Fibroblast of skin of right quadriceps (primary cell): ENCODE results near the gene BLOC1S1.

Experiments used
- DNase-seq: peaks from one replicate; pipeline ENCODE4 v3.0.0-alpha.2; 2013

BLOC1S1 gene

DNA sequence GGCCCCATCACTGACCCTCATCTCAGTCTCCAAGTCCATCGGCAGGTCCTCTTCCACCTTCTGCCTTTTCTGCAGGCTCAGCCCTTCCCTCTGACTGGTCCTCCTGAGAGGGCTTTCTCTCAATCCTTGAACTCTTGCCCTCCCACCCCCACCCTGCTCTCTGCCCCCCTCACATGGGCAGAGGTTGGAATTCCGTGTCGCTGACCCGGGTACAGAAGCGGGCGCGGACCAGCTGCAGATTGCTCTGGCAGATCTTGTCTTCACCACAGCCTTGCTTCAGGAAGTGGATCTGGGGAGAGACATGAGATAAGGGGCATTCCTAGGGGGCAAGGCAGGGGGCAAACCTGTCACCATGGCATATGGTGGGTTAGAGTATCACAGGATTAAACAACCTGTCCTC is 20.5 kb upstream of the BLOC1S1 start:
- DNase-seq: no peak

- DNase-seq: no peak
Measured at GRCh38 chr12:55696141-55696540, 19.7 kb upstream of the BLOC1S1 start.

DNA sequence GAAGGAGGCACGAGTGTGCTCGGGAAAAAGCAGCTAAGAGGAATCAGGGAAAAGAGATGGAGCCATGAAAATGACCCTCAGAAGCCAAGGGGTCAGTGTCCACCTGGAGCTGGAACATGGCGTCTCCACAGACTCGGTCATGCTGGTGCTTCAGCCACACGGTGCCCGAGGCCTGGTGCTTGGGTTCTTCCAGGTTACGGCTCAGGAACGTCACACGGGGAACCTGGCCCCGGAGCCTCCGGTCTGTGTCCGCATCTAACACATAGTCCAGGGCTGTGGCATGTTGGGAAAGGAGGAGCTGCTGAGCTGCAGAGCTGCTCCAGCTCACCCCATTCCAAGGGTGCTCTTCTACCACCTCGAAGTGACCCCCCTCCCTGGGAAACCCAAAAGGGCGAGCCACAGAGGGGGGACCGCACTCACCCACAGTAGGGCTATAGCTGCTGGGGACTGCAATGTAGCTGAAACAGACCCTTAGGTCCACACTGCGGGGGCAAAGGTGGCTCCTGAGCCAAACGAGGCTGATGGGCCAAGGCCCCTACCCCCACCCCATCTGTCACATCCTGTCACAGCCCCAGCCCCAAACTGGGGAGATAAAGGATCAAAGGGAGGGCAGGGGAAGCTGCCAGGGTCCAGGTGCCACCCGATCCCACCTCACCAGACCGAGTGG is 18.9 kb upstream of the BLOC1S1 start:
- DNase-seq: no peak

- DNase-seq: no peak
Measured at GRCh38 chr12:55697686-55698085, 18.2 kb upstream of the BLOC1S1 start.

- DNase-seq: no peak
Measured at GRCh38 chr12:55698241-55698955, 17.4 kb upstream of the BLOC1S1 start.

GRCh38 chr12:55698965-55699364 is 16.9 kb upstream of the BLOC1S1 start:
- DNase-seq: no peak

DNA sequence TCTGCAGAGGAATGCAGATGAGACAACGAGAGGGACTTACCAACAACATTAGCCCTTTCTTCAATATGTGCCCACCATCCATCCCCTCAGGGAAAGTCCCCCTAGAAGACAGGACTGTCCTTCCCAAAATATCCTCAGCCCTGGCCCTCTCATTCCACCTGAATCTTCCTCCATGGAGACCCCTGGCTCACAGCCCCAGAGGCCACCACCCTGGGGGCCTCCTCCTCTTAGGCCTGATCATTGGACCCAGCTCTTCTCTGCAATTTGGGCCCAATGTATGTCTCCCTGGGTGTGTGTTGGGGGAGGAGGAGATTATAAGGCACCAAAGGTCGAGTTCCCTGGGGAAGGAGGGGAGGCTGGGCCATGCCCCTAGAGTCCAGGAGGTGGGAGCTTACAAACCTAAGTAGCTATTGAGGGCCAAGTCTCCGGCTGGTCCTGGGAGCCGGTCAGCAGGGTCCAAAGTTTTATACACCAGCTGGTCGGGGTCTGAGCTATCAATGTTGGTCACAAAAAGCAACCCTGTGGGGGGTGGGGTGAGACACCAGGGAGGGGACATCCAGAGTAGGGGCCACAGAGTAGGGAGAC is 16.3 kb upstream of the BLOC1S1 start:
- no peak for DNase-seq

DNA sequence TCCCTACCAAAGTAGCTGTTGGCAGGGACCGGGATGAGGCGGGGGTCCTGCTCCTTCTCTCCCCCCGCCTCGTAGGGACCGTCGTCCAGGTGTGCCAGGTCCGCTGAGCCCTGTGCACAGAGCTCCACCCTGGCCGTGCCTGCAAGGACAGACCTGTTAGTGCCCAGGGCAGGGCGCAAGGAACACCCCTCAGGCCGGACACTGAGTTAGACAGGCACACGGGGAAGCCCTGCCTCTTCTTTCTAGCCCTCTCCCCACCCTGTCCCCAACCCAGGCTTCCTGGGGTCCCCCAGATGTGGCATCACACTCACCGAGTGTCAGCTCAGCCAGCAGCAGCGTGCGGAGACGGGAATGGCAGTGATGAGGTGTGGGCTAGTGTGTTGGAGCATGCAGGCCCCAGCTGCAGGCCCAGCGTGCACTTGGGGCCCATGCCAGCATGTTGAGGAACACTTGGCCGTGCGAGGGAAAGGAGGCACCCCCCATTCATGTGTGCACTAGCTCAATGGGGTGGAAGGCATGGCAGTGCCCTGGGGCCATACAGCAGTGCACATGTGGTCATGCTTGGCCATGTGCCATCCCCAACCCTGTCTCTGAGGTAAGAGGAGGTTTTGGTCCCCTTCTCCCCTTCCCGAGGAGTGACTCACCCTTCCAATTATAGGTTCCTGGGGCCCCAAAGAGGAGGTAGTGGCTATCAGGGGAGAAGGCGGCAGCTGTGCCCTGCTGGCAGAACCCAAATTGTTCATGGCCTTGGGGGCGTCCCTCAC is 15.4 kb upstream of the BLOC1S1 start:
- DNase-seq: no peak

DNA sequence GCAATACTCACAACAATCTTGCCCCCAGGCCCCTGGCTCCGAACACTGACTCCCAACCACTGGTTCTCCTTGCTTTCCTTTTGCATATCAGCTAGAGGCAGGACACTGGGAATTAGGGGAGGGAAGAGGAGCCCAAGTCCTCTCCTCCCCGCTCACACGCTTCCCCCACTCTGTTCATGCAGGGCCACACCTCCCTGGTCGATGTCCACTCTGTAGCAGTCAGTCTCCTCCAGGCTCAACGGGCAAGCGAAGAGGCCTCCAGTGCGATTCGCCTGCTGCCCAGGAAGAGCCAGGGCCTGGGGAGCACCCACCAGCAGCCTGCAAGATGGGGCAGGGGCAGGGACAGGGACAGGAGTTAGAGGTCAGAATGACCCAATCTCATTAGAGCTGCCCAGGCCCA is 13.0 kb upstream of the BLOC1S1 start:
- no peak for DNase-seq

- DNase-seq: no peak
Measured at GRCh38 chr12:55703288-55703687, 12.6 kb upstream of the BLOC1S1 start.

- DNase-seq: no peak
Measured at GRCh38 chr12:55703901-55704761, 11.7 kb upstream of the BLOC1S1 start.

GRCh38 chr12:55704824-55705718 is 10.8 kb upstream of the BLOC1S1 start:
- no peak for DNase-seq

GRCh38 chr12:55705782-55706402 is 10.0 kb upstream of the BLOC1S1 start:
- DNase-seq: no peak

DNA sequence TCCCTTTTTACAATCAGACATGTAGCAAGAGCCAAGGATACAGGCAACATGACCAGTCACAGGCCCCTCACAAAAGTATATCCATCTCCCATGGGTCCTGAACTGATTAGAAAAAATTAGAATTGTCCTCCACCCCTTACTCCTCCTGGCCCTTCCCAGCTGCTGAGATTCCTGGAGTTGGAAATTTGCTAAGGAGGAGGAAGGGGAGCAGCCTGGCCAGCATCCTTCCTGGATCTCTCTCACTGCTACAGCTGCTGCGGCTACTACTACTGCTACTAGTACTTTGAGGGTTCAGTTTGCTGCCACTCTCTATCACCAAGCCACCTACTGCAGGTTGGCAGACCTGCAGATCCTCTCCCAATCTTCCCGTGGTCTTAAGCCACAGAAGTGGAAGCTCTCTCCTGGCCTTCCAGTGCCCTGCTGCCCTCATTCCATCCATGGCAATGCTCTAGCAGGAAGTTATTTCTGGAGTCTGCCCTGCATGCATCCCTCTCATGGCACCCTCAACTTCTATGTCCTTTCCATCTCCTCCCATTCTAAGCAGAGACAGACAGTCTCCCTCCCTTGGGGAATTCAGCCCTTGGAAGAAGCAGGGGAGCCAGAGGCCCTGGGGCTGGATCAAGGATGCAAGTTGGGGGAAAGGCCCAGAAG is 9.2 kb upstream of the BLOC1S1 start:
- no peak for DNase-seq

GRCh38 chr12:55707219-55707671 is 8.6 kb upstream of the BLOC1S1 start:
- no peak for DNase-seq

GRCh38 chr12:55707841-55708694 is 7.8 kb upstream of the BLOC1S1 start, which contains the start of gene ITGA7:
Gene ITGA7, minus strand, starts transcription at chr12:55707904. Its CDS starts 222 bp downstream, at chr12:55707682.
- peak; percentile 31 for DNase-seq

GRCh38 chr12:55708695-55709233 is 7.1 kb upstream of the BLOC1S1 start:
- DNase-seq: no peak

DNA sequence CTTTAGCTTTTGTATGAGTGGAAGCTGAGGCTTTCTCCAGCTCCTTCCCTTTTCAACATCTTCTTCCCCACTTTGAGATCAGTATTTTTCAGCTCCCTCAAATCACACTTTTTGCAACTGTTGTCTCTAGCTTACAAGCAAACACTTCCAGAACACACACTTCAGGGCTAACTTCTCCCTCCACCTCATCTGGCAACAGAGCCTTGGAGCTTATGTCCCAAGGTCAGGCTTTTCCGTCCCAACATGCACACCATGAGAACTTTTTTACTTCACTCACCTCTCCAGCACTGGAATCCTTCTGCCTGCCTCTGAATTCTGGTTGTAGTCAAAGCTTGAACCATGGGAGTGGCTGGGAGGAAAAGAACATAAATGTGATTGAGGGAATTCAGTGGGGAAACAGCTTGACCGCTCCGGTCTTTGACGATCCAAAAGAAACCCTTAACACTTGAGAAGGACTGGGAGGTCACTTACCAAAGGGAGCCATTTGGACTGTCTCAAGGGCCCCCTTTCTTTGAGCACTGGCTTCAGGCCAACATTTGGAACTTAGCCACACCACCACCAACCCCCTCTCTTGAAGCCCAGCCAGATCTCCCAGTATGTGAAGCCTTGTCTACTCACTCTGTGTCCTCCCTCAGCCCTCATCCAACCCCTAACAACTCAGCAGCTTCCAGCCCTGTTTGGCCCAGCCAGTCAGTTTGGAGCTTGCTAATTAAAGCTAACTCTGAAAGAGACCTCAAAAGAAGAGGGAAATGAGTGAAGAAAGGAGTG is 3.9 kb upstream of the BLOC1S1 start:
- peak; percentile 31 for DNase-seq
